HepG2 (cell line): ENCODE data around the gene MMP24OS. TPM values are rescaled to one million over a fixed set of nuclear protein-coding genes. Genes with fewer than 3 reads are reported as not detected.

Experiments used
- ATAC-seq: fragments of 200-7000 bp; cut with Tn5 transposase; 3 replicates; pipeline ENCODE4 v1.9.1; 2020; ENCODE audit warnings: mild to moderate bottlenecking, moderate library complexity
- BruUV-seq: library from RNA; stranded (reverse); fragments of 400-500 nt; replicated peaks from 2 replicates; lab custom pipeline; 2021; lab: Mats Ljungman, UMichigan
- CTCF ChIA-PET: fragments of 300-600 bp; formaldehyde crosslinking; extraction: SDS; loops from one replicate; lab custom pipeline; 2021; ENCODE audit warnings: low total read pairs, inconsistent platforms, low intra/inter-chr PET ratio; lab: Yijun Ruan, JAX
- POLR2A ChIA-PET: fragments of 350-600 bp; sonication (Branson Sonifier 250); formaldehyde crosslinking; loops from one replicate; lab custom pipeline; 2020; ENCODE audit warnings: antibody characterized with exemption, inconsistent platforms; lab: Yijun Ruan, JAX
- DNase-seq: peaks from one replicate; pipeline ENCODE4 v3.0.0-alpha.2; 2015; ENCODE audit warnings: low spot score
- FAIRE-seq: peaks from 3 replicates; lab custom pipeline; 2011; peaks lifted over from hg19 to GRCh38; lab: Jason Lieb, UNC
- H2AFZ ChIP-seq: one replicate; pipeline ENCODE4 v1.6.1; 2011; ENCODE audit warnings: low read length, inconsistent platforms
- H3K27ac ChIP-seq: fragments of 300-600 bp; 3 replicates; pipeline ENCODE4 v1.8.0; 2011; ENCODE audit warnings: mixed run types, mild to moderate bottlenecking, mixed read lengths, low read length, inconsistent platforms; ENCODE audit not compliant: insufficient read depth; ENCODE audit errors: extremely low read length
- H3K27me3 ChIP-seq, 2 experiments: fragments of 200-600 bp in 1 of 2; 2 replicates in 1 of 2; 3 replicates in 1 of 2; pipeline versions ENCODE4 v1.6.0 to v1.8.0; 2011; ENCODE audit warnings: low read length in 2 of 2, mild to moderate bottlenecking in 2 of 2, moderate library complexity in 2 of 2, inconsistent platforms in 1 of 2; ENCODE audit not compliant: insufficient read depth in 2 of 2, control insufficient read depth in 1 of 2
- H3K36me3 ChIP-seq, 2 experiments: fragments of 200-600 bp in 1 of 2; replicated peaks in 1 of 2; 2 replicates in 1 of 2; 3 replicates in 1 of 2; pipeline versions ENCODE4 v1.5.1 to v1.8.0; 2011; ENCODE audit warnings: low read length in 2 of 2, inconsistent platforms in 1 of 2; ENCODE audit not compliant: insufficient read depth in 2 of 2, control insufficient read depth in 1 of 2
- H3K4me1 ChIP-seq: 2 replicates; pipeline ENCODE4 v1.5.1; 2012; ENCODE audit warnings: low read length, inconsistent platforms; ENCODE audit not compliant: insufficient read depth
- H3K4me2 ChIP-seq: 2 replicates; pipeline ENCODE4 v1.6.0; 2011; ENCODE audit warnings: low read depth, low read length, inconsistent platforms
- H3K4me3 ChIP-seq, 3 experiments: fragments of 200-600 bp in 1 of 3; sonication (generic), shearing (Covaris generic) in 1 of 3; replicated peaks in 1 of 3; 2 replicates each; pipeline ENCODE4 v1.5.1; 2011 to 2016; ENCODE audit warnings: low read length in 3 of 3, inconsistent platforms in 2 of 3, low read depth in 2 of 3, mild to moderate bottlenecking in 2 of 3, control low read depth in 1 of 3, mixed read lengths in 1 of 3; ENCODE audit not compliant: insufficient read depth in 1 of 3
- H3K79me2 ChIP-seq: one replicate; pipeline ENCODE4 v1.6.1; 2011; ENCODE audit warnings: low read length, inconsistent platforms; ENCODE audit not compliant: insufficient read depth
- H3K9ac ChIP-seq: 2 replicates; pipeline ENCODE4 v1.6.0; 2011; ENCODE audit warnings: mild to moderate bottlenecking, low read depth, low read length, inconsistent platforms; ENCODE audit not compliant: insufficient read depth
- H3K9me3 ChIP-seq: 2 replicates; pipeline ENCODE4 v1.5.1; 2012; ENCODE audit warnings: mild to moderate bottlenecking, low read length
- H4K20me1 ChIP-seq: 2 replicates; pipeline ENCODE4 v1.6.0; 2011; ENCODE audit warnings: inconsistent platforms, mild to moderate bottlenecking, low read length, moderate library complexity; ENCODE audit not compliant: insufficient read depth
- BHLHE40 ChIP-seq: IDR thresholded peaks from 2 replicates; pipeline ENCODE4 v1.6.1; 2011; ENCODE audit warnings: low read length, improper control_type of control experiment
- ETV5 ChIP-seq: IDR thresholded peaks from 2 replicates; pipeline ENCODE4 v1.6.1; 2018; ENCODE audit warnings: missing biosample characterization, missing genetic modification reagents, inconsistent platforms, borderline replicate concordance
- FOXP1 ChIP-seq, 2 experiments: fragments of 450-650 bp in 1 of 2; IDR thresholded peaks; 2 replicates each; pipeline ENCODE4 v1.6.1; 2017 to 2018; ENCODE audit warnings: antibody characterized with exemption in 1 of 2
- GATAD2A ChIP-seq: IDR thresholded peaks from 2 replicates; pipeline ENCODE4 v1.6.1; 2016
- HCFC1 ChIP-seq: fragments of 150-350 bp; IDR thresholded peaks from 2 replicates; pipeline ENCODE4 v1.6.1; 2014; ENCODE audit warnings: low read depth, low read length
- HDAC2 ChIP-seq: sonication (generic); formaldehyde crosslinking; IDR thresholded peaks from 2 replicates; pipeline ENCODE4 v1.4.0; 2020; ENCODE audit warnings: missing genetic modification reagents
- MAFF ChIP-seq: IDR thresholded peaks from 2 replicates; pipeline ENCODE4 v1.6.1; 2011; ENCODE audit warnings: low read depth, low read length, improper control_type of control experiment
- RXRB ChIP-seq: IDR thresholded peaks from 2 replicates; pipeline ENCODE4 v1.6.1; 2016; ENCODE audit warnings: borderline replicate concordance, missing genetic modification reagents, missing compliant biosample characterization
- ZFP36L2 ChIP-seq: sonication (generic); formaldehyde crosslinking; IDR thresholded peaks from 2 replicates; pipeline ENCODE4 v1.4.0; 2020; ENCODE audit warnings: missing genetic modification reagents
- ZFP62 ChIP-seq: sonication (generic); formaldehyde crosslinking; IDR thresholded peaks from 2 replicates; pipeline ENCODE4 v1.4.0; 2020; ENCODE audit warnings: missing genetic modification reagents
- ZNF331 ChIP-seq: sonication (generic); formaldehyde crosslinking; IDR thresholded peaks from 2 replicates; pipeline ENCODE4 v1.4.0; 2020; ENCODE audit warnings: missing genetic modification reagents
- ZNF780A ChIP-seq: sonication (generic); formaldehyde crosslinking; IDR thresholded peaks from 2 replicates; pipeline ENCODE4 v1.8.0; 2022; ENCODE audit warnings: mild to moderate bottlenecking, missing genetic modification reagents, moderate library complexity
- ZSCAN9 ChIP-seq: IDR thresholded peaks from 2 replicates; pipeline ENCODE4 v1.6.1; 2016; ENCODE audit warnings: borderline replicate concordance
- WGBS: methylation state at CpG from one replicate; pipeline ENCODE4 v1.1.6; 2017; ENCODE audit warnings: low lambda C conversion rate; 5-methylcytosine and 5-hydroxymethylcytosine counted together
- in situ Hi-C: cut with HindIII; loops from 2 replicates; pipeline ENCODE4 v1.10.0; 2017; ENCODE audit warnings: low pct_unique_long_range_greater_than_20kb; ENCODE audit not compliant: extremely low pct_ligation_motif_present
- intact Hi-C: fragments of 100-400 bp; cut with micrococcal nuclease; formaldehyde crosslinking; loops from one replicate; pipeline ENCODE4 v1.10.0; 2022; ENCODE audit not compliant: unreplicated experiment
- polyA plus RNA-seq, 8 experiments: library from polyadenylated mRNA; depleted of rRNA in 3 of 8; stranded (reverse) in 7 of 8; unstranded in 1 of 8; fragments of >200 nt; fragmentation: Illumina TruSeq in 4 of 8; extraction: Trizol in 4 of 8; gene quantifications; 2 replicates each; pipeline versions ENCODE4 v1.2.1 to v1.2.3, GENCODE V29; 2011 to 2016; ENCODE audit warnings: low read depth in 4 of 8, missing spikeins in 1 of 8, mixed read lengths in 1 of 8; ENCODE audit not compliant: insufficient read depth in 1 of 8
- total RNA-seq, 5 experiments: library from RNA; depleted of rRNA; stranded (reverse); fragments of >200 nt; fragmentation: Illumina TruSeq; extraction: Trizol; gene quantifications; 2 replicates each; pipeline ENCODE4 v1.2.3, GENCODE V29; 2016; ENCODE audit warnings: low read depth in 1 of 5
- TF ChIP-seq, protein P1 (sequence below): IDR thresholded peaks from 2 replicates; pipeline ENCODE4 v1.4.0; 2020; ENCODE audit warnings: mild to moderate bottlenecking, missing genetic modification reagents
- TF ChIP-seq, protein P2 (sequence below): sonication (generic); formaldehyde crosslinking; IDR thresholded peaks from 2 replicates; pipeline ENCODE4 v1.4.0; 2020; ENCODE audit warnings: missing genetic modification reagents
- TF ChIP-seq, protein P3 (sequence below): IDR thresholded peaks from 2 replicates; pipeline ENCODE4 v1.6.1; 2016; ENCODE audit warnings: missing genetic modification reagents, missing compliant biosample characterization

Gene MMP24OS
- total and polyA plus RNA-seq, 2 of the 13 experiments (the other 11 are each of a cell fraction or from before 2014, with no cell fraction given): 6.0 to 8.5 TPM

DNA sequence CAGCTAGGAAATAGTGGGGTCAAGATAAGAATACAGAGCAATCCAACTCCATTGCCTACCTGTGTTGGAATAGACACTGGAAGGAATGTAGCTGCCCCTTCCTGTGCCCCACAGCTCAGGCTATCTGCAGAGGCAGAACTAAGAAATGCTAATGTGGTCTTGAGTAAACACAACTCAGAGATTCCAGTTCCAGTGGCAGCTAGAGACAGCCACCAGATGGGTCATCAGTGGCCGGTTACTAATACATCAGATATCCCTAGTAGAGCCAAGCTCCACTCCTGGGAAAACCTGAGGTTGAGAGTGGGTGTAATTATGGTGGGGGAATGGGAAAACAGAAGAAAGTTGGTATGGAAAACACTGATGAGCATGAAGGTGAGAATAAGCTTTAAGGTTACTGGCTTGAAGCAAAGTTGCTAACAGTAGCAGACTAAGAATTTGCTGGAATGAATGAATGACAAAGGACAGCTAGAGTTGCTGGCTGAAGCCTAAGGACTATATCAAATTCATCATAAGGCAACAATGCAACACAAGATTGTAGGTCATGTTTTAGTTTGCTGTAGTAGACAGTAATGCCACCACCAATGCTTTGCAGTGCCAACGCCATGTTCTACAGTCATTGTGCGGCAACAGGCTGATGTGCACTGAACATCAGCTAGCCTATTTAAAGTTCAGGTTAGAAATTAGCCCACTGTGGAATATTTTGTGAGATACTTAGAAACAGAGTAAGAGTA, 42.6 kb upstream of the MMP24OS start:
- Histone ChIP-seq H3K4me1 (peaks cover 30% of the 10 kb centered on the region), H3K9me3 (no peaks in the 10 kb centered on the region), H3K4me3 (no peak overlapping the region), H3K27ac (peak overlapping the region; percentile 3), H3K27me3 (no peaks in the 10 kb centered on the region), H4K20me1 (no peaks in the 10 kb centered on the region), H3K36me3 (peaks cover 4 to 6% of the 10 kb centered on the region in 2 experiments; a peak in 3 of 5 replicates), H3K4me2 (peak overlapping the region; percentile 6), H3K79me2 (no peaks in the 10 kb centered on the region), H3K9ac (no peak overlapping the region), H2AFZ (no peak overlapping the region)
- FAIRE-seq: peak; percentile 80
- peak; percentile 81 for ATAC-seq
- POLR2A ChIA-PET: interaction anchor here (0.6 to 5.3 kb wide), 11 partner anchors 8 to 422 kb away, joined by 3 to 53 read pairs (median 5); partner anchors contain the start of genes CEP250, EIF6, ERGIC3 and RBM39
- CTCF ChIA-PET: interaction anchor here (1.1 kb wide), 2 partner anchors 13 to 15 kb away, joined by 4 read pairs; no protein-coding TSS in a partner anchor
- intact Hi-C loops: no loop called here
- WGBS: 77% methylated on average over 3 of the region's 3 CpGs
- peak; percentile 85 for DNase-seq
- in situ Hi-C loops: no loop called here
- BruUV-seq: no TSS peak
- TF ChIP-seq ZSCAN9 (CRISPR knock-in tag) (0 out of 2 replicates have a peak, but pooled peaks have one; percentile 45), RXRB (CRISPR knock-in tag) (peak; percentile 27; the same call in 1 of the 2 replicates), FOXP1 (IDR thresholded peaks at IDR 0.05) (no peak), FOXP1 (CRISPR knock-in tag; IDR thresholded peaks at IDR 0.05) (peak; percentile 36; the same call in 1 of the 2 replicates), ETV5 (peak; percentile 71; the same call in 1 of the 2 replicates), HDAC2 (CRISPR knock-in tag) (0 out of 2 replicates have a peak, but pooled peaks have one; percentile 6), ZNF331 (CRISPR knock-in tag) (0 out of 2 replicates have a peak, but pooled peaks have one; percentile 33), ZFP36L2 (CRISPR knock-in tag) (no peak), GATAD2A (CRISPR knock-in tag) (peak; percentile 86), BHLHE40 (peak; percentile 24; the same call in 1 of the 2 replicates), MAFF (peak; percentile 12; the same call in 1 of the 2 replicates), HCFC1 (no peak), ZNF780A (CRISPR knock-in tag) (peak; percentile 49; the same call in 1 of the 2 replicates), ZFP62 (no peak)
- TF ChIP-seq, protein P1, sequence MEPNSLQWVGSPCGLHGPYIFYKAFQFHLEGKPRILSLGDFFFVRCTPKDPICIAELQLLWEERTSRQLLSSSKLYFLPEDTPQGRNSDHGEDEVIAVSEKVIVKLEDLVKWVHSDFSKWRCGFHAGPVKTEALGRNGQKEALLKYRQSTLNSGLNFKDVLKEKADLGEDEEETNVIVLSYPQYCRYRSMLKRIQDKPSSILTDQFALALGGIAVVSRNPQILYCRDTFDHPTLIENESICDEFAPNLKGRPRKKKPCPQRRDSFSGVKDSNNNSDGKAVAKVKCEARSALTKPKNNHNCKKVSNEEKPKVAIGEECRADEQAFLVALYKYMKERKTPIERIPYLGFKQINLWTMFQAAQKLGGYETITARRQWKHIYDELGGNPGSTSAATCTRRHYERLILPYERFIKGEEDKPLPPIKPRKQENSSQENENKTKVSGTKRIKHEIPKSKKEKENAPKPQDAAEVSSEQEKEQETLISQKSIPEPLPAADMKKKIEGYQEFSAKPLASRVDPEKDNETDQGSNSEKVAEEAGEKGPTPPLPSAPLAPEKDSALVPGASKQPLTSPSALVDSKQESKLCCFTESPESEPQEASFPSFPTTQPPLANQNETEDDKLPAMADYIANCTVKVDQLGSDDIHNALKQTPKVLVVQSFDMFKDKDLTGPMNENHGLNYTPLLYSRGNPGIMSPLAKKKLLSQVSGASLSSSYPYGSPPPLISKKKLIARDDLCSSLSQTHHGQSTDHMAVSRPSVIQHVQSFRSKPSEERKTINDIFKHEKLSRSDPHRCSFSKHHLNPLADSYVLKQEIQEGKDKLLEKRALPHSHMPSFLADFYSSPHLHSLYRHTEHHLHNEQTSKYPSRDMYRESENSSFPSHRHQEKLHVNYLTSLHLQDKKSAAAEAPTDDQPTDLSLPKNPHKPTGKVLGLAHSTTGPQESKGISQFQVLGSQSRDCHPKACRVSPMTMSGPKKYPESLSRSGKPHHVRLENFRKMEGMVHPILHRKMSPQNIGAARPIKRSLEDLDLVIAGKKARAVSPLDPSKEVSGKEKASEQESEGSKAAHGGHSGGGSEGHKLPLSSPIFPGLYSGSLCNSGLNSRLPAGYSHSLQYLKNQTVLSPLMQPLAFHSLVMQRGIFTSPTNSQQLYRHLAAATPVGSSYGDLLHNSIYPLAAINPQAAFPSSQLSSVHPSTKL (CRISPR knock-in tag): peak; percentile 81
- TF ChIP-seq, protein P2, sequence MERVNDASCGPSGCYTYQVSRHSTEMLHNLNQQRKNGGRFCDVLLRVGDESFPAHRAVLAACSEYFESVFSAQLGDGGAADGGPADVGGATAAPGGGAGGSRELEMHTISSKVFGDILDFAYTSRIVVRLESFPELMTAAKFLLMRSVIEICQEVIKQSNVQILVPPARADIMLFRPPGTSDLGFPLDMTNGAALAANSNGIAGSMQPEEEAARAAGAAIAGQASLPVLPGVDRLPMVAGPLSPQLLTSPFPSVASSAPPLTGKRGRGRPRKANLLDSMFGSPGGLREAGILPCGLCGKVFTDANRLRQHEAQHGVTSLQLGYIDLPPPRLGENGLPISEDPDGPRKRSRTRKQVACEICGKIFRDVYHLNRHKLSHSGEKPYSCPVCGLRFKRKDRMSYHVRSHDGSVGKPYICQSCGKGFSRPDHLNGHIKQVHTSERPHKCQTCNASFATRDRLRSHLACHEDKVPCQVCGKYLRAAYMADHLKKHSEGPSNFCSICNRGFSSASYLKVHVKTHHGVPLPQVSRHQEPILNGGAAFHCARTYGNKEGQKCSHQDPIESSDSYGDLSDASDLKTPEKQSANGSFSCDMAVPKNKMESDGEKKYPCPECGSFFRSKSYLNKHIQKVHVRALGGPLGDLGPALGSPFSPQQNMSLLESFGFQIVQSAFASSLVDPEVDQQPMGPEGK (CRISPR knock-in tag): 0 out of 2 replicates have a peak, but pooled peaks have one; percentile 34
- TF ChIP-seq, protein P3, sequence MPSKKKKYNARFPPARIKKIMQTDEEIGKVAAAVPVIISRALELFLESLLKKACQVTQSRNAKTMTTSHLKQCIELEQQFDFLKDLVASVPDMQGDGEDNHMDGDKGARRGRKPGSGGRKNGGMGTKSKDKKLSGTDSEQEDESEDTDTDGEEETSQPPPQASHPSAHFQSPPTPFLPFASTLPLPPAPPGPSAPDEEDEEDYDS (CRISPR knock-in tag): peak; percentile 59; the same call in 1 of the 2 replicates
